Measurements from ENCODE around the gene TLE4. TPM values are rescaled to one million over a fixed set of nuclear protein-coding genes. Genes with fewer than 3 reads are reported as not detected.

Gene TLE4
- total RNA-seq, 2 experiments from 2014 or later: 30.1 to 35.3 TPM

GRCh38 chr9:79667817-79668436, 96.2 kb downstream of the TLE4 start:
- Mint-ChIP-seq H3K4me1 (peaks cover 40% of the 10 kb centered on the region), H3K27ac (no peak overlapping the region)

DNA sequence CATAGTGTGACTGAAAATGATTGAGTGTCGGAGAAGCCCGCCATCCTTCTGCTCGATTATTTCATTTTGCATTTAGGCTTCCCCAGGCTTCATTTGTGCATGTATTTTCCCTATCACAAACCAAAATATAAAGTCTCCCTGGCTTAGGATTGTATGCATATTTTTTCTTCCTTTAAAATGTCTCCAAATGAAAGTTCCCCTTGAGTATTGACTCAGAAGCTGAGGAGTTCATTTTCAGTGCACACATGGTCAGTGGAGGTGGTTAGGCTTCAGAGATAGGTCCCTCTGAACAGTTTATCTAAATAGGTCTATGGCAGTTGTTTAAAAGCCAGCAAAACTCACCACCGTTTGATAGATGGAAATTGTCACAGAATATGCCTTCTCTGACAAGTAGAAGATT, 97.2 kb downstream of the TLE4 start:
- Mint-ChIP-seq H3K36me3 (peaks cover 38% of the 10 kb centered on the region), H3K27me3 (no peaks in the 10 kb centered on the region), H3K27ac (no peak overlapping the region), H3K9me3 (no peaks in the 10 kb centered on the region), H3K4me1 (peaks cover 41% of the 10 kb centered on the region), H3K4me3 (no peak overlapping the region)
- DNase-seq: no peak

More at GRCh38 chr9:79667817-79668436, 96.2 kb downstream of the TLE4 start:
- Mint-ChIP-seq H3K36me3 (peaks cover 37% of the 10 kb centered on the region), H3K4me3 (no peak overlapping the region), H3K27me3 (no peaks in the 10 kb centered on the region), H3K9me3 (no peaks in the 10 kb centered on the region)
- DNase-seq: no peak

- Mint-ChIP-seq H3K4me3 (no peak overlapping the region), H3K4me1 (peaks cover 37% of the 10 kb centered on the region), H3K27me3 (no peaks in the 10 kb centered on the region), H3K36me3 (peaks cover 47% of the 10 kb centered on the region), H3K27ac (no peak overlapping the region), H3K9me3 (no peaks in the 10 kb centered on the region)
- DNase-seq: no peak
These were observed 98.7 kb downstream of the TLE4 start for GRCh38 chr9:79670269-79670961.

DNA sequence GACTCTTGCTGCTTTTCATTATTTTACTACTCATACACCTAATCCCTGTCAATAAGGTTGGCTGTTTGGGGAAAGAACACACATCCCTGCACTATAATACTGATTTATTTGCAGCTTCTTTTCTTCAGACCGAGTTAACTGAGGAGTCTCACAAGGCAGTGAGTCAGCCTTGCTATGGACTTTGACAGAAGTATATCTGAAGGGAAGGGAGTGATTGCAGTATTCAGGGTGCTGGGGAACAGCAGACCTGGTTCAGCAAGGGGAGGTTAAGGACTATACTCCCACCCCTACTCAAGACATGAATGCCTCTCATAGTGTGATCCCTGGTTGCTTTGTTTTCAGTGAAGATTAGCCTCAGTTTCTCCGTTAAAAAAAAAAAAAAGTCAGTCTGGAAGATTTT, 99.8 kb downstream of the TLE4 start:
- no peaks in the 10 kb centered on the region for H3K9me3 Mint-ChIP-seq
- H3K4me3 Mint-ChIP-seq: no peak overlapping the region
- peaks cover 48% of the 10 kb centered on the region for H3K36me3 Mint-ChIP-seq
- no peaks in the 10 kb centered on the region for H3K27me3 Mint-ChIP-seq
- H3K4me1 Mint-ChIP-seq: peaks cover 35% of the 10 kb centered on the region
- no peak overlapping the region for H3K27ac Mint-ChIP-seq
- no peak for DNase-seq

DNA sequence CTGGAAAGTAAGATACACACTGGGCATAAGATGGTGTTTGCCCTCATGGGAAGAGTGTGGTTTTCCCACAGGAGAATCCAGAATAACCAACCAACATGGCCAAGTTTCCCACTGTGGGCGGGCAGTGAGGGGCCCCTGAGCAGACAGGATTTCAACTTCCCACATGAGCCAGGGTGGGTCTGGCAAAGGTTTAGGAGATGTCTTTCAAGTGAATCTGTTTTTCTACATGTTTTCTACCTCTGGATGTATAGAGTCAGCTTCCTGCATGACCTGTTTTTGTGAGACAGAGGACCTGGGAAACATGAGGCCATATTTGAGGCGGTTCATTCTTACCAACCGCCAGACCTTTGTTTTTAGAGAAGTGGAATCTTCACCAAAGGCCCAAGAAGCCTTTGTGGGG, 100.5 kb downstream of the TLE4 start:
- no peaks in the 10 kb centered on the region for H3K27me3 Mint-ChIP-seq
- no peak overlapping the region for H3K27ac Mint-ChIP-seq
- peaks cover 35% of the 10 kb centered on the region for H3K4me1 Mint-ChIP-seq
- H3K36me3 Mint-ChIP-seq: peaks cover 50% of the 10 kb centered on the region
- no peak for DNase-seq
- no peak overlapping the region for H3K4me3 Mint-ChIP-seq
- no peaks in the 10 kb centered on the region for H3K9me3 Mint-ChIP-seq

DNA sequence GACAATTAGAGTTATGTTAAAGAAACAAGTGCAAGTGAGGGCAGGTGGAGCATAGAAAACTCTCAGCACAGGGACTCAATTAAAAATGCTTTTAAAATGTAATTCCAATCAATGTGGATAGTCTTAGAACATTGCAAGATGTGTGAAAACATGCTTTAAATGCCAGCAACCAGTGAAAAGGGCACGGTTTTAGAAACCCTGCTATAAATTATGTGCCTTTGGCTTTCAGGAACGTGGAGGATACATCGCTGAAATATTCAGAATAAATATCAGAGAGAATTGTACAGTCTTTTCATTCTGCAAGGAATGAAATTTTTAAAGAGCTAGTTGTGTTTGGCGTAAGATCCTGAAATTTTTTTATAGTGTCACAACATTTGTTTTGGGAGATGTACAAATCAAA, 101.1 kb downstream of the TLE4 start:
- no peak overlapping the region for H3K27ac Mint-ChIP-seq
- H3K27me3 Mint-ChIP-seq: no peaks in the 10 kb centered on the region
- no peak overlapping the region for H3K4me3 Mint-ChIP-seq
- H3K4me1 Mint-ChIP-seq: peaks cover 35% of the 10 kb centered on the region
- DNase-seq: no peak
- peaks cover 55% of the 10 kb centered on the region for H3K36me3 Mint-ChIP-seq
- no peaks in the 10 kb centered on the region for H3K9me3 Mint-ChIP-seq

GRCh38 chr9:79673614-79674013, 101.8 kb downstream of the TLE4 start:
- no peak for DNase-seq
- no peak overlapping the region for H3K27ac Mint-ChIP-seq

GRCh38 chr9:79674052-79674777, 102.5 kb downstream of the TLE4 start:
- H3K9me3 Mint-ChIP-seq: peaks cover 3% of the 10 kb centered on the region
- peaks cover 35% of the 10 kb centered on the region for H3K4me1 Mint-ChIP-seq
- no peak overlapping the region for H3K4me3 Mint-ChIP-seq
- no peaks in the 10 kb centered on the region for H3K27me3 Mint-ChIP-seq
- DNase-seq: no peak
- H3K27ac Mint-ChIP-seq: no peak overlapping the region
- peaks cover 56% of the 10 kb centered on the region for H3K36me3 Mint-ChIP-seq

More at GRCh38 chr9:79673614-79674013, 101.8 kb downstream of the TLE4 start:
- H3K36me3 Mint-ChIP-seq: peaks cover 56% of the 10 kb centered on the region
- H3K27me3 Mint-ChIP-seq: no peaks in the 10 kb centered on the region
- H3K4me3 Mint-ChIP-seq: no peak overlapping the region
- peaks cover 35% of the 10 kb centered on the region for H3K4me1 Mint-ChIP-seq
- peaks cover 1% of the 10 kb centered on the region for H3K9me3 Mint-ChIP-seq

DNA sequence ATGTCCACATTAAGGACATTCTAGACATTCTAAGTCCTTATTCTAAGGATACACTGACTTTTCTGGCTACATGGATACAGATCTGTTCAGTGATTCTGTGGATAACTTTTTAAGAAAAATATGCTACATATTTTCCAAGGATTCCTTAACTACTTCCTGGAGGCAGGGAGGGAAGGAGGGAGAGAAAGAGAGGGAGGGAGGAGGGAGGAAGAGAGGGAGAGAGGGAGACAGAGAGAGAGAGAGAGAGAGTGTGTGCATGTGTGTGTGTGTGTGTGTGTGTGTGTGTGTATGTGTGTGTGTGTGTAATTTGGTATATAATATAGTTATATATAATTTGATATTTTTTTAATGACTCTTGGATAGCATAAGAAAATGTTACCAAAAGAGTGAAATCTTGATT, 109.8 kb downstream of the TLE4 start:
- no peak for DNase-seq
- Mint-ChIP-seq H3K36me3 (peaks cover 29% of the 10 kb centered on the region), H3K27me3 (no peaks in the 10 kb centered on the region), H3K27ac (no peak overlapping the region), H3K4me1 (peaks cover 22% of the 10 kb centered on the region), H3K4me3 (no peak overlapping the region), H3K9me3 (peaks cover 3% of the 10 kb centered on the region)

GRCh38 chr9:79682076-79682736, 110.4 kb downstream of the TLE4 start:
- Mint-ChIP-seq H3K4me3 (no peak overlapping the region), H3K4me1 (peaks cover 29% of the 10 kb centered on the region), H3K27ac (no peak overlapping the region), H3K9me3 (peaks cover 3% of the 10 kb centered on the region), H3K27me3 (no peaks in the 10 kb centered on the region), H3K36me3 (peaks cover 30% of the 10 kb centered on the region)
- no peak for DNase-seq

GRCh38 chr9:79684059-79684458, 112.3 kb downstream of the TLE4 start:
- Mint-ChIP-seq H3K4me1 (peaks cover 38% of the 10 kb centered on the region), H3K27me3 (no peaks in the 10 kb centered on the region), H3K36me3 (peaks cover 26% of the 10 kb centered on the region), H3K4me3 (no peak overlapping the region), H3K9me3 (no peaks in the 10 kb centered on the region), H3K27ac (no peak overlapping the region)
- DNase-seq: no peak

- no peak overlapping the region for H3K27ac Mint-ChIP-seq
- H3K27me3 Mint-ChIP-seq: no peaks in the 10 kb centered on the region
- H3K4me3 Mint-ChIP-seq: no peak overlapping the region
- no peaks in the 10 kb centered on the region for H3K9me3 Mint-ChIP-seq
- H3K4me1 Mint-ChIP-seq: peaks cover 38% of the 10 kb centered on the region
- DNase-seq: no peak
- peaks cover 26% of the 10 kb centered on the region for H3K36me3 Mint-ChIP-seq
These were observed 113.2 kb downstream of the TLE4 start for GRCh38 chr9:79684711-79685575.

GRCh38 chr9:79685577-79685976, 113.8 kb downstream of the TLE4 start:
- DNase-seq: no peak
- Mint-ChIP-seq H3K4me1 (peaks cover 36% of the 10 kb centered on the region), H3K27ac (no peak overlapping the region), H3K36me3 (peaks cover 23% of the 10 kb centered on the region), H3K4me3 (no peak overlapping the region), H3K27me3 (no peaks in the 10 kb centered on the region), H3K9me3 (no peaks in the 10 kb centered on the region)

DNA sequence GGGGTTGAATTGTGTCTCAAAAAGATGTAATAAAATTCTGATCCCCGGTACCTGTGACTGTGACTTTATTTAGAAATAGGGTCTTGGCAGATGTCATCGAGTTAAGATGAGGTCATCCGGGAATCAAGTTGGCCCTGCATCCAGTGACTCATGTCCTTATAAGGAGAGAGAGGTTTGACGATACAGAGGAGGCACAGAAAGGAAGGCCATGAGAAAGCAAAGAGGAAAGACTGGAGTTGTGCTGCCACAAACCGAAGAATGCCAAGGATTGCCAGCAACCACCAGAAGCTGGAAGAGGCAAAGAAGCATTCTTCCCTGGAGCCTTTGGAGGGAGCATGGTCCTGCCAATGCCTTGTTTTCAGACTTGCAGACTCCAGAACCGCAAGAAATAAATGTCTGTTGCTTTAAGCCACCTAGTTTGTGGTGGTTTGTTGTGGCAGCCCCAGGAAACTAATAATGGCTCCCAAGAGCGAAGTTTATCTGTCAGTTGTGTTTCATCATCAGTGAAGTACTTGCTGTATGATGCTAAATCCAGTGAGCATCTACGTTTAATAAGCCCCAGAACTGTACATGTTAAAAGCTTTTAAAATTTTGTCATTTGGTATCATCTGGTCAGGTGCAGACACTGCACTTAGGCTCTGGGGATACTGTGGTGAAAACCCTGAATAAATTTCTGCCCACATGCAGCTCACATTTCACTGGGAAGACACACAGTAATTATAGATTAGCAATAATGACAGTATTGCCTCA, 114.8 kb downstream of the TLE4 start:
- Mint-ChIP-seq H3K4me3 (no peak overlapping the region), H3K27me3 (no peaks in the 10 kb centered on the region), H3K9me3 (no peaks in the 10 kb centered on the region), H3K36me3 (peaks cover 17% of the 10 kb centered on the region), H3K27ac (peak overlapping the region; percentile 60), H3K4me1 (peaks cover 34% of the 10 kb centered on the region)
- DNase-seq: no peak
